Ishikawa (cell line): ENCODE measurements around the gene CBS.

Experiments
- CEBPB ChIP-seq: IDR thresholded peaks from 2 replicates; pipeline ENCODE4 v1.6.1; 2012
- CREB1 ChIP-seq: IDR thresholded peaks from 2 replicates; pipeline ENCODE4 v1.6.1; 2012; ENCODE audit warnings: low read depth
- EGR1 ChIP-seq: IDR thresholded peaks from 2 replicates; pipeline ENCODE4 v1.6.1; 2012
- EP300 ChIP-seq: IDR thresholded peaks from 2 replicates; pipeline ENCODE4 v1.6.1; 2012; ENCODE audit warnings: borderline replicate concordance
- FOXM1 ChIP-seq: IDR thresholded peaks from 2 replicates; pipeline ENCODE4 v1.6.1; 2012; ENCODE audit warnings: low read depth, borderline replicate concordance
- MAX ChIP-seq: IDR thresholded peaks from 2 replicates; pipeline ENCODE4 v1.6.1; 2012
- RAD21 ChIP-seq: IDR thresholded peaks from 2 replicates; pipeline ENCODE4 v1.6.1; 2012; ENCODE audit warnings: low read depth
- REST ChIP-seq: IDR thresholded peaks from 2 replicates; pipeline ENCODE4 v1.6.1; 2012; ENCODE audit warnings: low read depth, mild to moderate bottlenecking
- TAF1 ChIP-seq: IDR thresholded peaks from 2 replicates; pipeline ENCODE4 v1.6.1; 2012; ENCODE audit warnings: low read depth, mild to moderate bottlenecking
- TCF12 ChIP-seq: IDR thresholded peaks from 2 replicates; pipeline ENCODE4 v1.6.1; 2012; ENCODE audit warnings: low read depth
- USF1 ChIP-seq: IDR thresholded peaks from 2 replicates; pipeline ENCODE4 v1.6.1; 2012
- YY1 ChIP-seq: IDR thresholded peaks from 2 replicates; pipeline ENCODE4 v1.6.1; 2012; ENCODE audit warnings: low read depth
- ZBTB7A ChIP-seq: IDR thresholded peaks from 2 replicates; pipeline ENCODE4 v1.6.1; 2012; ENCODE audit warnings: low read depth

GRCh38 chr21:43024439-43025136 is 51.0 kb downstream of the CBS start:
- TF ChIP-seq CEBPB = no peak
- no peak for TF ChIP-seq YY1
- TF ChIP-seq USF1 = no peak
- TF ChIP-seq CREB1 = no peak
- TF ChIP-seq RAD21 = no peak
- no peak for TF ChIP-seq REST
- TF ChIP-seq TCF12 = no peak
- no peak for TF ChIP-seq EP300
- TF ChIP-seq FOXM1 = no peak
- no peak for TF ChIP-seq TAF1
- no peak for TF ChIP-seq MAX
- TF ChIP-seq EGR1 = no peak
- no peak for TF ChIP-seq ZBTB7A
